Measurements from ENCODE around the gene CAB39L.

Gene CAB39L

DNA sequence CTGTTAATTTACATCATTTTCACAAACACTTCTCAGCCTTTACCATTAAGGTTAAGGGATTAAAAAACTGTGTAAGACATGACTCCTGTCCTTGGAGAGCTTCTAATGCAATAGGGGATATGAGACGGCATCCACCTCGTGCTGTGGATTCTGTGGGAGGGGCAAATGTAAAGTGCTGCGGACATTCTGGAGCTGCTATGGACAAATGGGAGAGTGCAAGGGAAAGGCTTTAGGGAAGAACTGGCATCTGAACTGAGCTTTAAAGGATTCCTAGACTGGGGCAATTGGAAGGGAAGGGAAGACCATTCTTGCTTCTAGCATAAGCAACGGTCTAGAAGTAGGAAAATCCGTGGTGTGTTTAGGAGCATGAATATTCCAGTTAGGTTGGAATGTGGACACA is 164.8 kb downstream of the CAB39L start:
- no peak for DNase-seq (ENCODE audit: low spot score)

DNA sequence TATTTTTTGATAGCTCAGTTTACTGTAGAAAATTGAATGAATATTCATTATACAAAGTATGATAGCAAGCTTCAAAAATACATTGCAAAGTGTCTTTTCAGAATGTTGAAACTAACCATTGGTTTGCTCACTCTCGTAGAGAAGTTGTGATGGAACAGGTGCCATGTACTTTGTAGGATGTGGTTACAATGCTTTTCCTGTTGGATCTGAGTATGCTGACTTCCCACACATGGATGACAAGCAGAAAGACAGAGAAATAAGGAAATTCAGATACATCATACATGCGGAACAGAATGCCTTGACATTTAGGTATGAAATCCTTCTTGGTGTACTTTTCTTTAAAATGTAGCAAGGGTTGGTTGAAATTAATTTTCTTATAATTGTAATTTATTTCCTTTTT is 165.7 kb downstream of the CAB39L start:
- no peak for DNase-seq (ENCODE audit: low spot score)

DNA sequence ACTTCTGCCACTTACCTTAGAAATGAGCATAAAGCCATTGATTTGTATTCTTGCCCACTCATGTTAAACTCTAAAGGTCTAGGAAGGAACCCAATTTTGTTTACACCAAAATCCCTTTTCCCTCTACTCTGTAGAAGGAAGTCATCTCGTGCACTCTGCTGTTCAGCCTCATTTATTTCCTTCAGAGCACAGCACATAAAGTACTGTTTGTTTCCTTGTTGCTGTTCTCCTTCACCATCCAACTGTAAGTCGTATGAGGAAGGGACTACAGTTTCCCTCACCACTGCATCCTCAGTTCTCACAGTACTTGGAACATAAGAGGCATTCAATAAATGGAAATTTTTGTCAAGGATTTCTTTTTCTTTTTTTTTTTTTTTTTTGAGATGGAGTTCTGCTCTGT is 171.6 kb downstream of the CAB39L start:
- no peak for DNase-seq (ENCODE audit: low spot score)

DNA sequence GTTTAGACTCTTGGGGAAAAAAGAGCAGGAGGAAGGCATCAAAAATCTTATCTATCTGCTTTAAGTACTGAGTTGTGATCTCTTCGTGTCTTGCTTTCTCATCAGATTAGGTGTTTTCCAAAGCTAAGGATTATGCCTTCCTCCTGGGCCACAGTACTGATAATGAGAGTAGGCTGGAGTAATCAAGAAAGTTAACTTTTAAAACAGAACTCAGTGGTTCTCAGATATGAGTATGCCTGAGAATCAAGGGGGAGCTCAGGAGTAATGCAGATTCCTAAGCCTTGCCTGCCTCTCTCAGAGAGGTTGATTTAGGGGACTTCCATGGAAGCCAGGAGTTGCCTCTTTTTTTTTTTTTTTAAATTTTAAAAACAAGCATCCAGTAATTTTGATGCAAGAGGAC is 172.6 kb downstream of the CAB39L start:
- no peak for DNase-seq (ENCODE audit: low spot score)

- DNase-seq (ENCODE audit: low spot score), result no peak
Measured at GRCh38 chr13:49265822-49266221, 178.0 kb downstream of the CAB39L start.

- DNase-seq (ENCODE audit: low spot score), result no peak
Measured at GRCh38 chr13:49262634-49263033, 181.2 kb downstream of the CAB39L start.

DNA sequence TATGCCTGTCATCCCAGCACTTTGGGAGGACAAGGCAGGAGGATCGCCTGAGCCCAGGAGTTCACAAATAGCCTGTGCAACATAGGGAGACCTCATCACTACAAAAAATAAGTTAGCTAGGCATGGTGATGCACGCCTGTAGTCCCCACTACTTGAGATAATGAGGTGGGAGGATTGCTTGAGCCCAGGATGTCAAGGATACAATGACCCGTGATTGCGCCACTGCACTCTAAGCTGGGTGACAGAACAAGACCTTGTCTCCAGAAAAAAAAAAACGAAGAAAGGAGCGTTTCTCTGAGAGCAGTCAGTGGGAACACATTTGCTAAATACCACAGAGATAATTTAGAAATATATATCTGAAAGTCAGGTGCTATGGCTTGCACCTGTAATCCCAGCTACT is 184.3 kb downstream of the CAB39L start:
- DNase-seq (ENCODE audit: low spot score), result no peak
